ENCODE data around the gene WDR88.
"Not testable (repeated sequence)": the region's sequence is repeated elsewhere in the genome, so short reads cannot be mapped to it uniquely, and the experiment has no call there.

The WDR88 gene

GRCh38 chr19:33129901-33130300 lies 2.0 kb upstream of the WDR88 start:
- DNase-seq, result no peak

- DNase-seq, result no peak
Measured at GRCh38 chr19:33130433-33130832, 1.5 kb upstream of the WDR88 start.

- no peak for DNase-seq
Measured at GRCh38 chr19:33132425-33132824, 511 bp downstream of the WDR88 start.

GRCh38 chr19:33133438-33134031 lies 1.6 kb downstream of the WDR88 start:
- DNase-seq, result no peak

- peak; percentile 40 to 77 (median 56) for DNase-seq
Measured at GRCh38 chr19:33134571-33135041, 2.7 kb downstream of the WDR88 start.

GRCh38 chr19:33139165-33139564 lies 7.3 kb downstream of the WDR88 start:
- no peak for DNase-seq

- DNase-seq, result peak; percentile 70 to 83 (median 78)
Measured at GRCh38 chr19:33143897-33144405, 12.0 kb downstream of the WDR88 start.

GRCh38 chr19:33146209-33146608 lies 14.3 kb downstream of the WDR88 start:
- DNase-seq, result no peak

- DNase-seq, result no peak
Measured at GRCh38 chr19:33147538-33147937, 15.6 kb downstream of the WDR88 start.

GRCh38 chr19:33150852-33151518 lies 19.1 kb downstream of the WDR88 start:
- no peak for DNase-seq

- peak; percentile 20 to 64 (median 51) for DNase-seq
Measured at GRCh38 chr19:33152176-33152575, 20.3 kb downstream of the WDR88 start.

- DNase-seq, result not testable (repeated sequence)
Measured at GRCh38 chr19:33152625-33153024, 20.7 kb downstream of the WDR88 start.

GRCh38 chr19:33154313-33154712 lies 22.4 kb downstream of the WDR88 start:
- DNase-seq, result not testable (repeated sequence)

- peak; percentile 43 to 60 (median 59) for DNase-seq
Measured at GRCh38 chr19:33156334-33156733, 24.4 kb downstream of the WDR88 start.

GRCh38 chr19:33157906-33158305 lies 26.0 kb downstream of the WDR88 start:
- no peak for DNase-seq

GRCh38 chr19:33158365-33158764 lies 26.5 kb downstream of the WDR88 start:
- DNase-seq, result no peak

- DNase-seq, result no peak
Measured at GRCh38 chr19:33159149-33159548, 27.2 kb downstream of the WDR88 start.

GRCh38 chr19:33159893-33160292 lies 28.0 kb downstream of the WDR88 start:
- DNase-seq, result no peak

GRCh38 chr19:33161201-33161600 lies 29.3 kb downstream of the WDR88 start:
- no peak for DNase-seq

GRCh38 chr19:33163481-33163880 lies 31.6 kb downstream of the WDR88 start:
- peak in 2 of 3 donors; percentile 46 to 50 for DNase-seq

GRCh38 chr19:33166037-33166436 lies 34.1 kb downstream of the WDR88 start:
- not testable (repeated sequence) for DNase-seq

GRCh38 chr19:33167438-33167837 lies 35.5 kb downstream of the WDR88 start:
- no peak for DNase-seq

- no peak for DNase-seq
Measured at GRCh38 chr19:33168528-33168927, 36.6 kb downstream of the WDR88 start.

GRCh38 chr19:33171222-33171795 lies 39.4 kb downstream of the WDR88 start:
- no peak for DNase-seq
